Thyroid gland (tissue), 4 donors: ENCODE data around the gene OOSP3.

Experiments
- POLR2A ChIP-seq, 2 donors: fragments of 450-650 bp; IDR thresholded peaks; one replicate each; pipeline ENCODE4 v1.6.1; 2017; ENCODE audit warnings: antibody characterized with exemption in 2 of 2, mild to moderate bottlenecking in 2 of 2, moderate library complexity in 1 of 2
- TF ChIP-seq, protein P1 (sequence below), 6 experiments: fragments of 200-600 bp in 3 of 6; fragments of 450-650 bp in 3 of 6; sonication (generic) in 3 of 6; IDR thresholded peaks; one replicate each; pipeline ENCODE4 v1.5.1; 2016 to 2019; ENCODE audit warnings: antibody characterized with exemption in 6 of 6, mild to moderate bottlenecking in 2 of 6, inconsistent platforms in 1 of 6, moderate library complexity in 1 of 6

DNA sequence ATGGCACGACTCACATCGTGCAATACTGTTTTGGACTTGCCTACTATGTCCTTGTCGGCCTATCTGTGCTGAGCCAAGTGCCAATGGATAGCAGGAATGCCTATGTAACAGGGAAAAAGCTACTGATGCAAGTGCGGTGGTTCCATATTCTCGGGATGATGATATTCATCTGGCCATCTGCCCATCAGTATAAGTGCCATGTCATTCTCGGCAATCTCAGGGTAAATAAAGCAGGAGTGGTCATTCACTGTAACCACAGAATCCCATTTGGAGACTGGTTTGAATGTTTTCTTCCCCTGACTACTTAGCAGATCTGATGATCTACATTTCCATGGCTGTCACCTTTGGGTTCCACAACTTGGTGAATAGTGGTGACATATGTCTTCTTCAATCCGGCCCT lies 20.1 kb downstream of the OOSP3 start:
- TF ChIP-seq, protein P1, sequence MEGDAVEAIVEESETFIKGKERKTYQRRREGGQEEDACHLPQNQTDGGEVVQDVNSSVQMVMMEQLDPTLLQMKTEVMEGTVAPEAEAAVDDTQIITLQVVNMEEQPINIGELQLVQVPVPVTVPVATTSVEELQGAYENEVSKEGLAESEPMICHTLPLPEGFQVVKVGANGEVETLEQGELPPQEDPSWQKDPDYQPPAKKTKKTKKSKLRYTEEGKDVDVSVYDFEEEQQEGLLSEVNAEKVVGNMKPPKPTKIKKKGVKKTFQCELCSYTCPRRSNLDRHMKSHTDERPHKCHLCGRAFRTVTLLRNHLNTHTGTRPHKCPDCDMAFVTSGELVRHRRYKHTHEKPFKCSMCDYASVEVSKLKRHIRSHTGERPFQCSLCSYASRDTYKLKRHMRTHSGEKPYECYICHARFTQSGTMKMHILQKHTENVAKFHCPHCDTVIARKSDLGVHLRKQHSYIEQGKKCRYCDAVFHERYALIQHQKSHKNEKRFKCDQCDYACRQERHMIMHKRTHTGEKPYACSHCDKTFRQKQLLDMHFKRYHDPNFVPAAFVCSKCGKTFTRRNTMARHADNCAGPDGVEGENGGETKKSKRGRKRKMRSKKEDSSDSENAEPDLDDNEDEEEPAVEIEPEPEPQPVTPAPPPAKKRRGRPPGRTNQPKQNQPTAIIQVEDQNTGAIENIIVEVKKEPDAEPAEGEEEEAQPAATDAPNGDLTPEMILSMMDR (IDR thresholded peaks at IDR 0.05): no peak
- no peak for TF ChIP-seq POLR2A (IDR thresholded peaks at IDR 0.05)
